Mesendoderm (in vitro differentiated cells): Measurements from ENCODE around the gene MCM3AP.

ENCODE experiments used
- DNase-seq: peaks from one replicate; pipeline ENCODE4 v3.0.0; 2013
- H2AK5ac ChIP-seq: 2 replicates; pipeline ENCODE4 v1.6.1; 2013; ENCODE audit warnings: low read length, inconsistent platforms
- H2BK120ac ChIP-seq: 2 replicates; pipeline ENCODE4 v1.6.1; 2013; ENCODE audit warnings: low read depth, mild to moderate bottlenecking, low read length, moderate library complexity, mixed read lengths
- H2BK15ac ChIP-seq: replicated peaks from 2 replicates; pipeline ENCODE4 v1.6.1; 2013; ENCODE audit warnings: low read depth, mild to moderate bottlenecking, moderate library complexity
- H2BK5ac ChIP-seq: 2 replicates; pipeline ENCODE4 v1.6.1; 2013; ENCODE audit warnings: low read length, inconsistent platforms
- H3K18ac ChIP-seq: 2 replicates; pipeline ENCODE4 v1.6.1; 2013; ENCODE audit warnings: mild to moderate bottlenecking, low read length, mixed read lengths
- H3K23ac ChIP-seq: one replicate; pipeline ENCODE4 v1.6.1; 2013; ENCODE audit warnings: low read length
- H3K27ac ChIP-seq: 2 replicates; pipeline ENCODE4 v1.5.1; 2013; ENCODE audit warnings: low read depth, mild to moderate bottlenecking, inconsistent platforms, low read length, moderate library complexity
- H3K27me3 ChIP-seq: 2 replicates; pipeline ENCODE4 v1.6.1; 2013; ENCODE audit warnings: low read length, control low read depth, mild to moderate bottlenecking, inconsistent platforms; ENCODE audit not compliant: insufficient read depth, poor library complexity
- H3K36me3 ChIP-seq: 2 replicates; pipeline ENCODE4 v1.6.1; 2013; ENCODE audit warnings: low read length, inconsistent platforms; ENCODE audit not compliant: control insufficient read depth, insufficient read depth
- H3K4ac ChIP-seq: one replicate; pipeline ENCODE4 v1.6.1; 2013; ENCODE audit warnings: low read depth, mild to moderate bottlenecking, low read length, moderate library complexity
- H3K4me1 ChIP-seq: 2 replicates; pipeline ENCODE4 v1.6.1; 2013; ENCODE audit warnings: low read depth, low read length, inconsistent platforms; ENCODE audit not compliant: control insufficient read depth
- H3K4me2 ChIP-seq: 2 replicates; pipeline ENCODE4 v1.6.1; 2013; ENCODE audit warnings: low read length
- H3K4me3 ChIP-seq: 2 replicates; pipeline ENCODE4 v1.5.1; 2013; ENCODE audit warnings: mild to moderate bottlenecking, low read length
- H3K56ac ChIP-seq: one replicate; pipeline ENCODE4 v1.6.1; 2013; ENCODE audit warnings: low read length
- H3K79me1 ChIP-seq: 2 replicates; pipeline ENCODE4 v1.6.1; 2013; ENCODE audit warnings: low read length, inconsistent platforms
- H3K79me2 ChIP-seq: 2 replicates; pipeline ENCODE4 v1.6.1; 2013; ENCODE audit warnings: mild to moderate bottlenecking, low read length; ENCODE audit not compliant: control insufficient read depth, insufficient read depth
- H3K9ac ChIP-seq: 2 replicates; pipeline ENCODE4 v1.6.1; 2013; ENCODE audit warnings: low read length, inconsistent platforms
- H4K5ac ChIP-seq: one replicate; pipeline ENCODE4 v1.6.1; 2013; ENCODE audit warnings: low read length
- H4K8ac ChIP-seq: one replicate; pipeline ENCODE4 v1.6.1; 2013; ENCODE audit warnings: low read depth, mild to moderate bottlenecking, control low read depth, low read length, moderate library complexity
- WGBS: extraction: QIAGEN DNeasy Blood & Tissue Kit; methylation state at CpG from one replicate; pipeline ENCODE4 v1.1.7; 2013; ENCODE audit warnings: low lambda C conversion rate, missing lambda C conversion rate; ENCODE audit not compliant: insufficient coverage; ENCODE audit errors: extremely low coverage; 5-methylcytosine and 5-hydroxymethylcytosine counted together

MCM3AP gene

GRCh38 chr21:46187261-46187660 lies 98.2 kb downstream of the MCM3AP start:
- Histone ChIP-seq H3K27ac (no peak overlapping the region), H3K9ac (no peak overlapping the region), H4K5ac (no peak overlapping the region), H4K8ac (no peak overlapping the region), H3K36me3 (peaks cover 12% of the 10 kb centered on the region), H3K4ac (no peak overlapping the region), H3K79me1 (peaks cover 1% of the 10 kb centered on the region), H3K27me3 (no peaks in the 10 kb centered on the region), H2AK5ac (no peak overlapping the region), H3K18ac (no peak overlapping the region), H3K23ac (no peak overlapping the region), H2BK120ac (no peak overlapping the region), H2BK15ac (no peak overlapping the region), H3K56ac (no peak overlapping the region), H2BK5ac (no peak overlapping the region), H3K4me1 (peaks cover 2% of the 10 kb centered on the region), H3K4me3 (no peak overlapping the region), H3K79me2 (no peaks in the 10 kb centered on the region), H3K4me2 (no peak overlapping the region)
- WGBS, result no CpG with 5 or more reads among the region's 8 CpGs
- DNase-seq, result no peak

GRCh38 chr21:46185716-46186115 lies 99.7 kb downstream of the MCM3AP start:
- no peak overlapping the region for H4K5ac ChIP-seq
- no peak overlapping the region for H3K27ac ChIP-seq
- peaks cover 2% of the 10 kb centered on the region for H3K4me1 ChIP-seq
- no peak overlapping the region for H3K23ac ChIP-seq
- H3K18ac ChIP-seq, result no peak overlapping the region
- H3K4me2 ChIP-seq, result no peak overlapping the region
- no peak overlapping the region for H4K8ac ChIP-seq
- H3K27me3 ChIP-seq, result no peaks in the 10 kb centered on the region
- no peak overlapping the region for H3K56ac ChIP-seq
- H2BK15ac ChIP-seq, result no peak overlapping the region
- H3K79me1 ChIP-seq, result peaks cover 1% of the 10 kb centered on the region
- H2BK5ac ChIP-seq, result no peak overlapping the region
- no peak overlapping the region for H2BK120ac ChIP-seq
- no peak overlapping the region for H3K4me3 ChIP-seq
- no peak overlapping the region for H3K4ac ChIP-seq
- H3K36me3 ChIP-seq, result peaks cover 9% of the 10 kb centered on the region
- DNase-seq, result no peak
- H2AK5ac ChIP-seq, result no peak overlapping the region
- H3K9ac ChIP-seq, result no peak overlapping the region
- no peaks in the 10 kb centered on the region for H3K79me2 ChIP-seq
- no CpG with 5 or more reads among the region's 7 CpGs for WGBS
